Ishikawa (cell line): ENCODE data around the gene OR51B2.

ENCODE experiments used
- CEBPB ChIP-seq: IDR thresholded peaks from 2 replicates; pipeline ENCODE4 v1.6.1; 2012
- EGR1 ChIP-seq: IDR thresholded peaks from 2 replicates; pipeline ENCODE4 v1.6.1; 2012
- FOXM1 ChIP-seq: IDR thresholded peaks from 2 replicates; pipeline ENCODE4 v1.6.1; 2012; ENCODE audit warnings: low read depth, borderline replicate concordance
- REST ChIP-seq: IDR thresholded peaks from 2 replicates; pipeline ENCODE4 v1.6.1; 2012; ENCODE audit warnings: low read depth, mild to moderate bottlenecking
- TAF1 ChIP-seq: IDR thresholded peaks from 2 replicates; pipeline ENCODE4 v1.6.1; 2012; ENCODE audit warnings: low read depth, mild to moderate bottlenecking
- ZBTB7A ChIP-seq: IDR thresholded peaks from 2 replicates; pipeline ENCODE4 v1.6.1; 2012; ENCODE audit warnings: low read depth
- TF ChIP-seq, protein P1 (sequence below): IDR thresholded peaks from 2 replicates; pipeline ENCODE4 v1.6.1; 2012

DNA sequence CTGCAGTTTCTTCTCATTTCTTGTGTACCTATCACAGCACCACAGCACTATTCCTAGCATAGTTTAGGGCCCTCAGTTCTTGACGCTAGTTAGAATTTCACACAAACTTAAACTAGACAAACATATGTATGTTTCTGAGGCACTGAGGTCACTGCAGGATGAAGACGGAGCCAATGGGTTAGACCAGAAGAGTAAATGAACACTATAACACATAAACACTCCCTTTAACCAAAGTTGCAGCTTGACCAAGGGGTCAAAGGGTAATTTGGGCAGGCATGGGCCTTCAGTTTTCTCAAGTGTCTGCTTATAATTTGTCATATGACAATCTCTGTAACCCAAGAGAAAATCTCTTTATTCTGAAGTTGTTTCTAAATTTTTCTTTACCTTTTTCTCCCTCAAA, 41.5 kb downstream of the OR51B2 start:
- no peak for TF ChIP-seq CEBPB
- no peak for TF ChIP-seq TAF1
- no peak for TF ChIP-seq ZBTB7A
- TF ChIP-seq FOXM1 = no peak
- TF ChIP-seq REST = no peak
- TF ChIP-seq, protein P1, sequence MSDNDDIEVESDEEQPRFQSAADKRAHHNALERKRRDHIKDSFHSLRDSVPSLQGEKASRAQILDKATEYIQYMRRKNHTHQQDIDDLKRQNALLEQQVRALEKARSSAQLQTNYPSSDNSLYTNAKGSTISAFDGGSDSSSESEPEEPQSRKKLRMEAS = no peak
- TF ChIP-seq EGR1 = no peak
